ENCODE measurements around the gene SOX9. TPM values are rescaled to one million over a fixed set of nuclear protein-coding genes. Genes with fewer than 3 reads are reported as not detected.

SOX9 gene
- total RNA-seq, 1 donor from 2014 or later = 36.8 TPM

DNA sequence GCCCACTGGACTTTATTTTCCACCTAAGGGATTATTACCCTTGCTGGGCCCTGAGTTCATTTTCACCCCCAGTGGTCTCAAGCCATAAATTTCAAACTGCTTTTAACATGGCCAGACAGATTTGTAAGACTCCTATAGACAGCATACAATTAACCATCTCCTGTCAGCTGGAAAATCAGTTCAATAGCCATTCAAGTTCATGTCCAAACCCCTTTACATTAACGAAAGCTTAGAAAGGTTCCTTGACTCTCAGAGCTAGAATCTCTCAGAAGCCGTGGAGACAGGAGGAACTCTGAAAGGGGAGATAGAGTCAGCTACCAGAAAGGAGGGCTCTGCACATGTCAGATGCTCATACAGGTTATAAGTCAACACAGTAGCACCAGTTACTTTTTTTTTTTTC, 23.3 kb downstream of the SOX9 start:
- TF ChIP-seq CTCF (conservative IDR thresholded peaks at IDR 0.05) = no peak
- Mint-ChIP-seq H3K9me3 (peaks cover 2% of the 10 kb centered on the region), H3K27me3 (ENCODE audit: low read depth) (no peaks in the 10 kb centered on the region), H3K4me1 (peaks cover 11% of the 10 kb centered on the region), H3K4me3 (no peak overlapping the region), H3K27ac (ENCODE audit: unreplicated experiment) (no peak overlapping the region), H3K36me3 (ENCODE audit: low read depth) (no peaks in the 10 kb centered on the region)
- DNase-seq (ENCODE audit: low read depth, low spot score) = no peak

GRCh38 chr17:72145562-72145961, 24.7 kb downstream of the SOX9 start:
- Mint-ChIP-seq H3K27ac (ENCODE audit: unreplicated experiment) (no peak overlapping the region), H3K4me1 (peaks cover 9% of the 10 kb centered on the region), H3K27me3 (ENCODE audit: low read depth) (no peaks in the 10 kb centered on the region), H3K4me3 (no peak overlapping the region), H3K9me3 (peaks cover 2% of the 10 kb centered on the region), H3K36me3 (ENCODE audit: low read depth) (no peaks in the 10 kb centered on the region)
- DNase-seq (ENCODE audit: low read depth, low spot score) = no peak
- no peak for TF ChIP-seq CTCF (conservative IDR thresholded peaks at IDR 0.05)

DNA sequence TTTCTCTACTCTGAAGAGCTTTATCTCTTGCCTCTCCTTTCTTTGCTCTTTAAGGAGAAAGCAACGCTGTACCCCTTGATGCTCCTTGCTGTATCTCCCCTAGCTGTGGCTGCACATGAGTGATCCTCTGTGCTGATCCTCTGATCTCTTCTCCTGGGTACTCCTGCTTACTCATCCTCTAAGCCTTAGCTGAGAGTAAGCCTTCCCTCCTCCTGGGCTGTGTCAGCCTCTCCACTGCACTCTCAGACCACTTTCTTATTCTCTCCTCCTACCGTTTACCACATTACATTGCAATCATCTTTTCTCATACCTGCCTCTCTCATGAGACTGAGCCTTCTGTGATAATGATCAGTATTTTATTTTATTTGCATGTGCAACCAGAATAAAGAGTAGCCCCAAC, 25.1 kb downstream of the SOX9 start:
- no peaks in the 10 kb centered on the region for H3K36me3 Mint-ChIP-seq (ENCODE audit: low read depth)
- H3K4me3 Mint-ChIP-seq = no peak overlapping the region
- H3K4me1 Mint-ChIP-seq = peaks cover 9% of the 10 kb centered on the region
- H3K9me3 Mint-ChIP-seq = peaks cover 2% of the 10 kb centered on the region
- DNase-seq (ENCODE audit: low read depth, low spot score) = no peak
- no peaks in the 10 kb centered on the region for H3K27me3 Mint-ChIP-seq (ENCODE audit: low read depth)
- no peak for TF ChIP-seq CTCF (conservative IDR thresholded peaks at IDR 0.05)
- no peak overlapping the region for H3K27ac Mint-ChIP-seq (ENCODE audit: unreplicated experiment)

DNA sequence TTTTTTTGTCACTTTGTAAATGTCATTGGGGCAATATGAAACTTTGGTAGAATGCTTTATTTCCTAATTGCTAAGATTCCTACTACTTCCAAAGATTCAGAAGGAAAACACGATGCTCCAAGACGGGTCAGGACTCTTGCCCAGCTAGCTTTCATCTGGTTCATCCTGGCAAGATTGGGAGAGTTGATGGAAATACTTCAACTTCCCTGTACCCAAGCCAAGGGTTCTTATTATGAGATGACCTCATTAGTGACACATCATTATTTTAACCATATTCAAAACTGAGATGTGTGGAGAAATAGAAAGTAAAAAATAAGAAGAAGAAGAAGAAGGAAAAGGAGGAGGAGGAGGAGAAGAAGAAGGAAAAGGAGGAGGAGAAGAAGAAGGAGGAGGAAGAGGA, 25.6 kb downstream of the SOX9 start:
- Mint-ChIP-seq H3K4me1 (peaks cover 13% of the 10 kb centered on the region), H3K4me3 (no peak overlapping the region), H3K36me3 (ENCODE audit: low read depth) (no peaks in the 10 kb centered on the region), H3K27ac (ENCODE audit: unreplicated experiment) (no peak overlapping the region), H3K27me3 (ENCODE audit: low read depth) (no peaks in the 10 kb centered on the region), H3K9me3 (peaks cover 2% of the 10 kb centered on the region)
- no peak for DNase-seq (ENCODE audit: low read depth, low spot score)
- TF ChIP-seq CTCF (conservative IDR thresholded peaks at IDR 0.05) = no peak

- TF ChIP-seq CTCF (conservative IDR thresholded peaks at IDR 0.05) = no peak
- H3K27ac Mint-ChIP-seq (ENCODE audit: unreplicated experiment) = peak overlapping the region; percentile 62
- H3K4me1 Mint-ChIP-seq = peaks cover 24% of the 10 kb centered on the region
- H3K9me3 Mint-ChIP-seq = no peaks in the 10 kb centered on the region
- no peaks in the 10 kb centered on the region for H3K36me3 Mint-ChIP-seq (ENCODE audit: low read depth)
- H3K4me3 Mint-ChIP-seq = peak overlapping the region; percentile 29
- H3K27me3 Mint-ChIP-seq (ENCODE audit: low read depth) = no peaks in the 10 kb centered on the region
- no peak for DNase-seq (ENCODE audit: low read depth, low spot score)
Observed at GRCh38 chr17:72150632-72151460, 30.0 kb downstream of the SOX9 start.
